Liver (tissue), 9 donors: ENCODE data around the gene PRTFDC1. TPM values are rescaled to one million over a fixed set of nuclear protein-coding genes. Genes with fewer than 3 reads are reported as not detected.

Source experiments
- DNase-seq: peaks from one replicate; pipeline ENCODE4 v3.0.0-alpha.2; 2017; ENCODE audit warnings: low spot score
- H3K27ac ChIP-seq, 2 donors: one replicate each; pipeline ENCODE4 v1.7.0; 2013; ENCODE audit warnings: inconsistent platforms in 2 of 2, low read length in 2 of 2, control low read depth in 1 of 2, low read depth in 1 of 2, mild to moderate bottlenecking in 1 of 2
- H3K27me3 ChIP-seq, 4 donors: one replicate each; pipeline versions ENCODE4 v1.6.1 to v1.7.0; 2013; ENCODE audit warnings: low read length in 3 of 4, inconsistent platforms in 1 of 4, mild to moderate bottlenecking in 1 of 4, moderate library complexity in 1 of 4; ENCODE audit not compliant: control insufficient read depth in 4 of 4, insufficient read depth in 4 of 4
- H3K36me3 ChIP-seq, 4 donors: one replicate each; pipeline versions ENCODE4 v1.6.1 to v1.7.0; 2013; ENCODE audit warnings: low read length in 3 of 4, mild to moderate bottlenecking in 3 of 4, low read depth in 1 of 4, moderate library complexity in 1 of 4; ENCODE audit not compliant: control insufficient read depth in 4 of 4, insufficient read depth in 3 of 4
- H3K4me1 ChIP-seq, 4 donors: one replicate each; pipeline versions ENCODE4 v1.6.1 to v1.7.0; 2013; ENCODE audit warnings: low read length in 3 of 4, mild to moderate bottlenecking in 3 of 4, moderate library complexity in 1 of 4; ENCODE audit not compliant: control insufficient read depth in 4 of 4, insufficient read depth in 4 of 4
- H3K4me3 ChIP-seq, 3 donors: one replicate each; pipeline versions ENCODE4 v1.6.1 to v1.7.0; 2013; ENCODE audit warnings: low read length in 3 of 3, control low read depth in 1 of 3, low read depth in 1 of 3, mild to moderate bottlenecking in 1 of 3
- H3K9ac ChIP-seq, 2 donors: one replicate each; pipeline ENCODE4 v1.7.0; 2013; ENCODE audit warnings: low read length in 2 of 2, mild to moderate bottlenecking in 2 of 2, moderate library complexity in 2 of 2, control low read depth in 1 of 2, low read depth in 1 of 2
- H3K9me3 ChIP-seq, 4 donors: one replicate each; pipeline versions ENCODE4 v1.6.1 to v1.7.0; 2013; ENCODE audit warnings: low read length in 3 of 4; ENCODE audit not compliant: control insufficient read depth in 4 of 4
- CTCF ChIP-seq: fragments of 150-350 bp; IDR thresholded peaks from 2 replicates; pipeline ENCODE4 v1.5.1; 2017; ENCODE audit warnings: improper control_type of control experiment, low read depth, low read length; ENCODE audit not compliant: missing input control
- EGR1 ChIP-seq, 2 donors: IDR thresholded peaks; 2 replicates each; pipeline ENCODE4 v1.6.1; 2016 to 2018; ENCODE audit warnings: antibody characterized with exemption in 2 of 2, low read depth in 2 of 2
- FOXA1 ChIP-seq: IDR thresholded peaks from 2 replicates; pipeline ENCODE4 v1.6.1; 2016; ENCODE audit warnings: antibody characterized with exemption
- GABPA ChIP-seq, 2 donors: IDR thresholded peaks in 1 of 2; conservative IDR thresholded peaks in 1 of 2; 2 replicates each; pipeline ENCODE4 v1.6.1; 2016; ENCODE audit warnings: antibody characterized with exemption in 2 of 2, mild to moderate bottlenecking in 1 of 2, moderate library complexity in 1 of 2
- HNF4A ChIP-seq, 2 donors: conservative IDR thresholded peaks; 2 replicates each; pipeline ENCODE4 v1.6.1; 2016; ENCODE audit warnings: antibody characterized with exemption in 2 of 2, mild to moderate bottlenecking in 2 of 2
- HNF4G ChIP-seq: IDR thresholded peaks from 2 replicates; pipeline ENCODE4 v1.6.1; 2016; ENCODE audit warnings: antibody characterized with exemption
- MAX ChIP-seq: IDR thresholded peaks from 2 replicates; pipeline ENCODE4 v1.6.1; 2016; ENCODE audit warnings: antibody characterized with exemption
- NR2F2 ChIP-seq: IDR thresholded peaks from 2 replicates; pipeline ENCODE4 v1.6.1; 2016; ENCODE audit warnings: antibody characterized with exemption
- RAD21 ChIP-seq, 2 donors: IDR thresholded peaks; 2 replicates each; pipeline ENCODE4 v1.6.1; 2016; ENCODE audit warnings: antibody characterized with exemption in 2 of 2, mild to moderate bottlenecking in 2 of 2
- REST ChIP-seq: IDR thresholded peaks from 2 replicates; pipeline ENCODE4 v1.6.1; 2016; ENCODE audit warnings: antibody characterized with exemption, mild to moderate bottlenecking
- RXRA ChIP-seq, 2 donors: IDR thresholded peaks; 2 replicates each; pipeline ENCODE4 v1.6.1; 2017 to 2018; ENCODE audit warnings: antibody characterized with exemption in 2 of 2, mild to moderate bottlenecking in 1 of 2
- SP1 ChIP-seq: IDR thresholded peaks from 2 replicates; pipeline ENCODE4 v1.6.1; 2018; ENCODE audit warnings: antibody characterized with exemption, mild to moderate bottlenecking
- TAF1 ChIP-seq: conservative IDR thresholded peaks from 2 replicates; pipeline ENCODE4 v1.6.1; 2016; ENCODE audit warnings: antibody characterized with exemption, mild to moderate bottlenecking
- ZBTB33 ChIP-seq: IDR thresholded peaks from 2 replicates; pipeline ENCODE4 v1.6.1; 2016; ENCODE audit warnings: antibody characterized with exemption
- WGBS: extraction: QIAGEN DNeasy Blood & Tissue Kit; methylation state at CpG from one replicate; pipeline ENCODE4 v1.1.7; 2013; 5-methylcytosine and 5-hydroxymethylcytosine counted together
- polyA plus RNA-seq, 2 donors: library from polyadenylated mRNA; stranded (reverse) in 1 of 2; unstranded in 1 of 2; fragments of 200-250 nt in 1 of 2; fragments of >200 nt in 1 of 2; fragmentation: Nextera tagmentation in 1 of 2; extraction: Ambion mirVana in 1 of 2; gene quantifications; one replicate each; pipeline versions ENCODE4 v1.2.1 to v1.2.3, GENCODE V29; 2013 to 2015
- total RNA-seq, 2 donors: library from RNA; depleted of rRNA; stranded (reverse); fragments of >200 nt; gene quantifications; one replicate each; pipeline ENCODE4 v1.2.3, GENCODE V29; 2014
- donor health status: healthy.
- donor health status: healthy.
- donor health status: healthy.
- donor health status: healthy.
- donor health status: healthy.

The PRTFDC1 gene
- total and polyA plus RNA-seq, 4 donors, result 0.93 to 3.1 (median 1.9) TPM

- H3K4me3 ChIP-seq, result no peak overlapping the region
- no peak overlapping the region for H3K27ac ChIP-seq
- no peaks in the 10 kb centered on the region for H3K4me1 ChIP-seq
- TF ChIP-seq RXRA (IDR thresholded peaks at IDR 0.05) (no peak), ZBTB33 (no peak), NR2F2 (no peak), RAD21 (IDR thresholded peaks at IDR 0.05) (no peak), REST (no peak), MAX (no peak), CTCF (no peak), HNF4A (conservative IDR thresholded peaks at IDR 0.05) (no peak), EGR1 (IDR thresholded peaks at IDR 0.05; ENCODE audit: low read depth in 2 of 2) (no peak), GABPA (IDR thresholded peaks at IDR 0.05 in 1 of 2, conservative IDR thresholded peaks at IDR 0.05 in 1 of 2) (no peak)
- DNase-seq, result no peak
- no peaks in the 10 kb centered on the region for H3K36me3 ChIP-seq
- WGBS, result 88% methylated on average over 3 of the region's 3 CpGs
- H3K9ac ChIP-seq, result no peak overlapping the region
- H3K27me3 ChIP-seq, result no peaks in the 10 kb centered on the region
- H3K9me3 ChIP-seq, result no peaks in the 10 kb centered on the region
Measured at GRCh38 chr10:24983946-24984345, 31.5 kb upstream of the PRTFDC1 start.

- Histone ChIP-seq H3K4me1 (no peaks in the 10 kb centered on the region), H3K36me3 (no peaks in the 10 kb centered on the region), H3K4me3 (no peak overlapping the region), H3K27ac (no peak overlapping the region), H3K27me3 (no peaks in the 10 kb centered on the region), H3K9ac (no peak overlapping the region), H3K9me3 (no peaks in the 10 kb centered on the region)
- WGBS, result 99% methylated on average over 4 of the region's 4 CpGs
- DNase-seq, result no peak
- TF ChIP-seq GABPA (IDR thresholded peaks at IDR 0.05 in 1 of 2, conservative IDR thresholded peaks at IDR 0.05 in 1 of 2) (no peak), SP1 (no peak), MAX (no peak), EGR1 (IDR thresholded peaks at IDR 0.05; ENCODE audit: low read depth in 2 of 2) (no peak), TAF1 (no peak), REST (no peak), ZBTB33 (no peak), FOXA1 (no peak), RXRA (IDR thresholded peaks at IDR 0.05) (no peak), HNF4A (conservative IDR thresholded peaks at IDR 0.05) (no peak), HNF4G (no peak), NR2F2 (no peak)
Measured at GRCh38 chr10:24983130-24983529, 30.7 kb upstream of the PRTFDC1 start.
